HG03039 (cell line): ENCODE measurements around the gene F7.
"Not testable (repeated sequence)": the region's sequence is repeated elsewhere in the genome, so short reads cannot be mapped to it uniquely, and the experiment has no call there.

ENCODE experiments used
- ATAC-seq: cut with Tn5 transposase; IDR thresholded peaks from one replicate; pipeline ENCODE4 v1.9.1; 2021; ENCODE audit warnings: mild to moderate bottlenecking, moderate library complexity; ENCODE audit not compliant: unreplicated experiment

Gene F7

GRCh38 chr13:113105032-113105920, at the start of gene F7:
Gene F7 (plus strand): TSS chr13:113105791. CDS start chr13:113105842, 51 bp downstream.
- no peak for ATAC-seq

- no peak for ATAC-seq
These were observed 48.5 kb upstream of the F7 start for GRCh38 chr13:113057084-113057483.

GRCh38 chr13:113057559-113057958, 48.0 kb upstream of the F7 start:
- not testable (repeated sequence) for ATAC-seq

GRCh38 chr13:113058129-113058987, 47.2 kb upstream of the F7 start:
- ATAC-seq = no peak

- no peak for ATAC-seq
These were observed 46.4 kb upstream of the F7 start for GRCh38 chr13:113058988-113059850.

GRCh38 chr13:113059891-113060290, 45.7 kb upstream of the F7 start:
- ATAC-seq = no peak

GRCh38 chr13:113060557-113061270, 44.9 kb upstream of the F7 start:
- no peak for ATAC-seq

GRCh38 chr13:113061271-113061625, 44.3 kb upstream of the F7 start:
- no peak for ATAC-seq

- no peak for ATAC-seq
These were observed 43.7 kb upstream of the F7 start for GRCh38 chr13:113061796-113062425.

GRCh38 chr13:113062691-113063090, 42.9 kb upstream of the F7 start:
- ATAC-seq = no peak

- no peak for ATAC-seq
These were observed 42.5 kb upstream of the F7 start for GRCh38 chr13:113063091-113063491.

- ATAC-seq = no peak
These were observed 41.5 kb upstream of the F7 start for GRCh38 chr13:113064000-113064533.

- ATAC-seq = no peak
These were observed 40.8 kb upstream of the F7 start for GRCh38 chr13:113064534-113065405.

- ATAC-seq = no peak
These were observed 40.0 kb upstream of the F7 start for GRCh38 chr13:113065406-113066141.

GRCh38 chr13:113066142-113066455, 39.5 kb upstream of the F7 start:
- ATAC-seq = no peak

GRCh38 chr13:113066746-113067145, 38.8 kb upstream of the F7 start:
- no peak for ATAC-seq

- ATAC-seq = no peak
These were observed 35.5 kb upstream of the F7 start for GRCh38 chr13:113069861-113070805.
